ENCODE results near the gene TBL2.

TBL2 gene

GRCh38 chr7:73612598-73613269 lies 34.4 kb upstream of the TBL2 start (continued):
- TF ChIP-seq, protein P1, sequence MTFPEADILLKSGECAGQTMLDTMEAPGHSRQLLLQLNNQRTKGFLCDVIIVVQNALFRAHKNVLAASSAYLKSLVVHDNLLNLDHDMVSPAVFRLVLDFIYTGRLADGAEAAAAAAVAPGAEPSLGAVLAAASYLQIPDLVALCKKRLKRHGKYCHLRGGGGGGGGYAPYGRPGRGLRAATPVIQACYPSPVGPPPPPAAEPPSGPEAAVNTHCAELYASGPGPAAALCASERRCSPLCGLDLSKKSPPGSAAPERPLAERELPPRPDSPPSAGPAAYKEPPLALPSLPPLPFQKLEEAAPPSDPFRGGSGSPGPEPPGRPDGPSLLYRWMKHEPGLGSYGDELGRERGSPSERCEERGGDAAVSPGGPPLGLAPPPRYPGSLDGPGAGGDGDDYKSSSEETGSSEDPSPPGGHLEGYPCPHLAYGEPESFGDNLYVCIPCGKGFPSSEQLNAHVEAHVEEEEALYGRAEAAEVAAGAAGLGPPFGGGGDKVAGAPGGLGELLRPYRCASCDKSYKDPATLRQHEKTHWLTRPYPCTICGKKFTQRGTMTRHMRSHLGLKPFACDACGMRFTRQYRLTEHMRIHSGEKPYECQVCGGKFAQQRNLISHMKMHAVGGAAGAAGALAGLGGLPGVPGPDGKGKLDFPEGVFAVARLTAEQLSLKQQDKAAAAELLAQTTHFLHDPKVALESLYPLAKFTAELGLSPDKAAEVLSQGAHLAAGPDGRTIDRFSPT (tag by site-specific recombination; IDR thresholded peaks at IDR 0.05): no peak
- TF ChIP-seq ZNF214 (tag by site-specific recombination; IDR thresholded peaks at IDR 0.05; ENCODE audit: borderline replicate concordance) (no peak), ZNF658 (tag by site-specific recombination; IDR thresholded peaks at IDR 0.05) (no peak), YY2 (tag by site-specific recombination; IDR thresholded peaks at IDR 0.05) (no peak), ZFP3 (tag by site-specific recombination; IDR thresholded peaks at IDR 0.05; ENCODE audit: low read depth) (no peak), ZNF624 (tag by site-specific recombination; IDR thresholded peaks at IDR 0.05) (no peak), ZNF555 (tag by site-specific recombination; conservative IDR thresholded peaks at IDR 0.05) (no peak), OVOL3 (tag by site-specific recombination; IDR thresholded peaks at IDR 0.05) (no peak), PRDM6 (tag by site-specific recombination; IDR thresholded peaks at IDR 0.05) (no peak), ZNF830 (tag by site-specific recombination; IDR thresholded peaks at IDR 0.05; ENCODE audit: low read depth) (no peak), HOXC10 (CRISPR knock-in tag; IDR thresholded peaks at IDR 0.05) (no peak), SCRT1 (tag by site-specific recombination; IDR thresholded peaks at IDR 0.05; ENCODE audit: borderline replicate concordance) (no peak), GLIS2 (tag by site-specific recombination; IDR thresholded peaks at IDR 0.05) (peak; percentile 55; the same call in 1 of the 2 replicates), ZNF707 (tag by site-specific recombination; IDR thresholded peaks at IDR 0.05) (no peak), ZNF202 (tag by site-specific recombination; IDR thresholded peaks at IDR 0.05; ENCODE audit: borderline replicate concordance) (no peak), ZSCAN4 (tag by site-specific recombination; IDR thresholded peaks at IDR 0.05) (no peak), ZNF140 (tag by site-specific recombination; IDR thresholded peaks at IDR 0.05) (no peak), ZNF157 (tag by site-specific recombination; IDR thresholded peaks at IDR 0.05) (no peak), ZNF501 (tag by site-specific recombination; IDR thresholded peaks at IDR 0.05) (no peak), ZNF394 (tag by site-specific recombination; IDR thresholded peaks at IDR 0.05; ENCODE audit: borderline replicate concordance) (peak; percentile 46; the same call in 1 of the 2 replicates)
- TF ChIP-seq, protein P2, sequence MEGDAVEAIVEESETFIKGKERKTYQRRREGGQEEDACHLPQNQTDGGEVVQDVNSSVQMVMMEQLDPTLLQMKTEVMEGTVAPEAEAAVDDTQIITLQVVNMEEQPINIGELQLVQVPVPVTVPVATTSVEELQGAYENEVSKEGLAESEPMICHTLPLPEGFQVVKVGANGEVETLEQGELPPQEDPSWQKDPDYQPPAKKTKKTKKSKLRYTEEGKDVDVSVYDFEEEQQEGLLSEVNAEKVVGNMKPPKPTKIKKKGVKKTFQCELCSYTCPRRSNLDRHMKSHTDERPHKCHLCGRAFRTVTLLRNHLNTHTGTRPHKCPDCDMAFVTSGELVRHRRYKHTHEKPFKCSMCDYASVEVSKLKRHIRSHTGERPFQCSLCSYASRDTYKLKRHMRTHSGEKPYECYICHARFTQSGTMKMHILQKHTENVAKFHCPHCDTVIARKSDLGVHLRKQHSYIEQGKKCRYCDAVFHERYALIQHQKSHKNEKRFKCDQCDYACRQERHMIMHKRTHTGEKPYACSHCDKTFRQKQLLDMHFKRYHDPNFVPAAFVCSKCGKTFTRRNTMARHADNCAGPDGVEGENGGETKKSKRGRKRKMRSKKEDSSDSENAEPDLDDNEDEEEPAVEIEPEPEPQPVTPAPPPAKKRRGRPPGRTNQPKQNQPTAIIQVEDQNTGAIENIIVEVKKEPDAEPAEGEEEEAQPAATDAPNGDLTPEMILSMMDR (tag by site-specific recombination; IDR thresholded peaks at IDR 0.05): no peak
- TF ChIP-seq, protein P3, sequence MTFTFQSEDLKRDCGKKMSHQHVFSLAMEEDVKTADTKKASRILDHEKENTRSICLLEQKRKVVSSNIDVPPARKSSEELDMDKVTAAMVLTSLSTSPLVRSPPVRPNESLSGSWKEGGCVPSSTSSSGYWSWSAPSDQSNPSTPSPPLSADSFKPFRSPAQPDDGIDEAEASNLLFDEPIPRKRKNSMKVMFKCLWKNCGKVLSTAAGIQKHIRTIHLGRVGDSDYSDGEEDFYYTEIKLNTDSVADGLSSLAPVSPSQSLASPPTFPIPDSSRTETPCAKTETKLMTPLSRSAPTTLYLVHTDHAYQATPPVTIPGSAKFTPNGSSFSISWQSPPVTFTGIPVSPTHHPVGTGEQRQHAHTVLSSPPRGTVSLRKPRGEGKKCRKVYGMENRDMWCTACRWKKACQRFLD (tag by site-specific recombination; IDR thresholded peaks at IDR 0.05): no peak
- TF ChIP-seq, protein P4, sequence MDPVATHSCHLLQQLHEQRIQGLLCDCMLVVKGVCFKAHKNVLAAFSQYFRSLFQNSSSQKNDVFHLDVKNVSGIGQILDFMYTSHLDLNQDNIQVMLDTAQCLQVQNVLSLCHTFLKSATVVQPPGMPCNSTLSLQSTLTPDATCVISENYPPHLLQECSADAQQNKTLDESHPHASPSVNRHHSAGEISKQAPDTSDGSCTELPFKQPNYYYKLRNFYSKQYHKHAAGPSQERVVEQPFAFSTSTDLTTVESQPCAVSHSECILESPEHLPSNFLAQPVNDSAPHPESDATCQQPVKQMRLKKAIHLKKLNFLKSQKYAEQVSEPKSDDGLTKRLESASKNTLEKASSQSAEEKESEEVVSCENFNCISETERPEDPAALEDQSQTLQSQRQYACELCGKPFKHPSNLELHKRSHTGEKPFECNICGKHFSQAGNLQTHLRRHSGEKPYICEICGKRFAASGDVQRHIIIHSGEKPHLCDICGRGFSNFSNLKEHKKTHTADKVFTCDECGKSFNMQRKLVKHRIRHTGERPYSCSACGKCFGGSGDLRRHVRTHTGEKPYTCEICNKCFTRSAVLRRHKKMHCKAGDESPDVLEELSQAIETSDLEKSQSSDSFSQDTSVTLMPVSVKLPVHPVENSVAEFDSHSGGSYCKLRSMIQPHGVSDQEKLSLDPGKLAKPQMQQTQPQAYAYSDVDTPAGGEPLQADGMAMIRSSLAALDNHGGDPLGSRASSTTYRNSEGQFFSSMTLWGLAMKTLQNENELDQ (tag by site-specific recombination; IDR thresholded peaks at IDR 0.05; ENCODE audit: low read depth): no peak
- TF ChIP-seq, protein P5, sequence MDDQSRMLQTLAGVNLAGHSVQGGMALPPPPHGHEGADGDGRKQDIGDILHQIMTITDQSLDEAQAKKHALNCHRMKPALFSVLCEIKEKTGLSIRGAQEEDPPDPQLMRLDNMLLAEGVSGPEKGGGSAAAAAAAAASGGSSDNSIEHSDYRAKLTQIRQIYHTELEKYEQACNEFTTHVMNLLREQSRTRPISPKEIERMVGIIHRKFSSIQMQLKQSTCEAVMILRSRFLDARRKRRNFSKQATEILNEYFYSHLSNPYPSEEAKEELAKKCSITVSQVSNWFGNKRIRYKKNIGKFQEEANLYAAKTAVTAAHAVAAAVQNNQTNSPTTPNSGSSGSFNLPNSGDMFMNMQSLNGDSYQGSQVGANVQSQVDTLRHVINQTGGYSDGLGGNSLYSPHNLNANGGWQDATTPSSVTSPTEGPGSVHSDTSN (CRISPR knock-in tag; IDR thresholded peaks at IDR 0.05): no peak
- TF ChIP-seq, protein P6, sequence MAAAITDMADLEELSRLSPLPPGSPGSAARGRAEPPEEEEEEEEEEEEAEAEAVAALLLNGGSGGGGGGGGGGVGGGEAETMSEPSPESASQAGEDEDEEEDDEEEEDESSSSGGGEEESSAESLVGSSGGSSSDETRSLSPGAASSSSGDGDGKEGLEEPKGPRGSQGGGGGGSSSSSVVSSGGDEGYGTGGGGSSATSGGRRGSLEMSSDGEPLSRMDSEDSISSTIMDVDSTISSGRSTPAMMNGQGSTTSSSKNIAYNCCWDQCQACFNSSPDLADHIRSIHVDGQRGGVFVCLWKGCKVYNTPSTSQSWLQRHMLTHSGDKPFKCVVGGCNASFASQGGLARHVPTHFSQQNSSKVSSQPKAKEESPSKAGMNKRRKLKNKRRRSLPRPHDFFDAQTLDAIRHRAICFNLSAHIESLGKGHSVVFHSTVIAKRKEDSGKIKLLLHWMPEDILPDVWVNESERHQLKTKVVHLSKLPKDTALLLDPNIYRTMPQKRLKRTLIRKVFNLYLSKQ (tag by site-specific recombination; IDR thresholded peaks at IDR 0.05; ENCODE audit: borderline replicate concordance): no peak
